B cell (primary cell): ENCODE data around the gene FLAD1. TPM values are rescaled to one million over a fixed set of nuclear protein-coding genes. Genes with fewer than 3 reads are reported as not detected.
A peak's percentile ranks its signal among the peaks of the same experiment; 100 is the strongest.

ENCODE experiments used
- ATAC-seq: fragments of 200-7000 bp; cut with Tn5 transposase; one replicate; pipeline ENCODE4 v1.10.0; 2021; ENCODE audit warnings: low read depth, mild to moderate bottlenecking, moderate number of reproducible peaks, moderate library complexity
- CTCF ChIA-PET: fragments of 350-600 bp; sonication (Branson Sonifier 250); formaldehyde crosslinking; loops from one replicate; lab custom pipeline; 2021; ENCODE audit warnings: antibody characterized with exemption, inconsistent platforms; lab: Charles Lee
- POLR2A ChIA-PET: fragments of 350-600 bp; sonication (Branson Sonifier 250); formaldehyde crosslinking; loops from one replicate; lab custom pipeline; 2021; ENCODE audit warnings: antibody characterized with exemption; lab: Charles Lee
- DNase-seq: peaks from one replicate; pipeline ENCODE4 v3.0.0; 2013
- H2AFZ ChIP-seq: 2 replicates; pipeline ENCODE4 v1.6.1; 2012; ENCODE audit warnings: mild to moderate bottlenecking, low read depth, low read length; ENCODE audit not compliant: insufficient read depth, poor library complexity, severe bottlenecking
- H3K27ac ChIP-seq, 2 donors: 1 replicate in 1 of 2; 2 replicates in 1 of 2; pipeline ENCODE4 v1.5.1; 2012 to 2013; ENCODE audit warnings: low read length in 2 of 2, mild to moderate bottlenecking in 2 of 2, moderate library complexity in 1 of 2
- H3K27me3 ChIP-seq, 4 experiments: fragments of 200-600 bp in 1 of 4; sonication (generic) in 1 of 4; replicated peaks in 1 of 4; 1 replicate in 2 of 4; 2 replicates in 2 of 4; pipeline versions ENCODE4 v1.6.1 to v1.7.0; 2013 to 2016; ENCODE audit warnings: low read length in 3 of 4, mild to moderate bottlenecking in 2 of 4, mixed read lengths in 1 of 4, moderate library complexity in 1 of 4; ENCODE audit not compliant: insufficient read depth in 4 of 4, control insufficient read depth in 3 of 4; ENCODE audit errors: control extremely low read depth in 1 of 4
- H3K36me3 ChIP-seq, 2 experiments: replicated peaks in 1 of 2; 1 replicate in 1 of 2; 2 replicates in 1 of 2; pipeline versions ENCODE4 v1.6.1 to v1.7.1; 2013; ENCODE audit warnings: low read length in 1 of 2; ENCODE audit not compliant: insufficient read depth in 2 of 2, control insufficient read depth in 1 of 2; ENCODE audit errors: control extremely low read depth in 1 of 2, extremely low read depth in 1 of 2
- H3K4me1 ChIP-seq, 2 donors: fragments of 200-600 bp in 1 of 2; sonication (generic) in 1 of 2; 1 replicate in 1 of 2; 2 replicates in 1 of 2; pipeline versions ENCODE4 v1.5.1 to v1.6.1; 2013 to 2017; ENCODE audit warnings: low read length in 2 of 2; ENCODE audit not compliant: control insufficient read depth in 2 of 2, insufficient read depth in 2 of 2
- H3K4me2 ChIP-seq: replicated peaks from 2 replicates; pipeline ENCODE3; 2012; ENCODE audit warnings: mild to moderate bottlenecking, low read depth, low read length; ENCODE audit not compliant: poor library complexity, severe bottlenecking
- H3K4me3 ChIP-seq, 5 experiments: fragments of 200-600 bp in 1 of 5; sonication (generic) in 1 of 5; 1 replicate in 3 of 5; 2 replicates in 2 of 5; pipeline versions ENCODE4 v1.5.1 to v1.7.0; 2011 to 2016; ENCODE audit warnings: low read length in 4 of 5, mild to moderate bottlenecking in 4 of 5, low read depth in 2 of 5, control low read depth in 1 of 5, moderate library complexity in 1 of 5; ENCODE audit not compliant: insufficient read depth in 1 of 5; ENCODE audit errors: control extremely low read depth in 1 of 5, extremely low read depth in 1 of 5
- H3K79me2 ChIP-seq: fragments of 200-600 bp; sonication (generic); one replicate; pipeline ENCODE4 v1.6.0; 2016; ENCODE audit warnings: low read length; ENCODE audit not compliant: control insufficient read depth, insufficient read depth
- H3K9ac ChIP-seq: fragments of 200-600 bp; sonication (generic); 2 replicates; pipeline ENCODE4 v1.6.1; 2017; ENCODE audit warnings: mild to moderate bottlenecking, low read length, moderate library complexity
- H3K9me3 ChIP-seq, 3 donors: one replicate each; pipeline versions ENCODE4 v1.6.1 to v1.7.1; 2013; ENCODE audit warnings: low read length in 2 of 3; ENCODE audit not compliant: control insufficient read depth in 2 of 3, insufficient read depth in 1 of 3; ENCODE audit errors: control extremely low read depth in 1 of 3
- H4K20me1 ChIP-seq: 2 replicates; pipeline ENCODE4 v1.6.0; 2012; ENCODE audit warnings: mild to moderate bottlenecking, low read length; ENCODE audit not compliant: insufficient read depth, control insufficient read depth, poor library complexity, severe bottlenecking
- H3K27ac Mint-ChIP-seq: one replicate; pipeline ENCODE4 v1.8.0; 2021; ENCODE audit warnings: mixed read lengths
- H3K27me3 Mint-ChIP-seq: one replicate; pipeline ENCODE4 v1.8.0; 2021; ENCODE audit warnings: mixed read lengths
- H3K4me1 Mint-ChIP-seq: one replicate; pipeline ENCODE4 v1.8.0; 2021; ENCODE audit warnings: mixed read lengths
- H3K4me3 Mint-ChIP-seq: one replicate; pipeline ENCODE4 v1.8.0; 2021; ENCODE audit warnings: mixed read lengths
- H3K9me3 Mint-ChIP-seq: one replicate; pipeline ENCODE4 v1.8.0; 2022; ENCODE audit warnings: mixed read lengths; ENCODE audit not compliant: insufficient read depth
- CTCF ChIP-seq: fragments of 200-600 bp; IDR thresholded peaks from one replicate; pipeline ENCODE4 v1.8.0; 2022; ENCODE audit warnings: antibody characterized with exemption, mild to moderate bottlenecking
- WGBS: methylation state at CpG from one replicate; pipeline ENCODE4 v1.1.5; 2013; ENCODE audit warnings: missing lambda C conversion rate; ENCODE audit not compliant: insufficient coverage; 5-methylcytosine and 5-hydroxymethylcytosine counted together
- intact Hi-C: fragments of 100-400 bp; cut with micrococcal nuclease; formaldehyde crosslinking; loops from one replicate; pipeline ENCODE4 v1.10.0; 2022
- polyA plus RNA-seq: library from polyadenylated mRNA; depleted of rRNA; stranded (reverse); fragments of >200 nt; gene quantifications from 2 replicates; pipeline ENCODE4 v1.2.3, GENCODE V29; 2012
- total RNA-seq, 2 donors: library from RNA; stranded (reverse); fragments of 120-200 nt in 1 of 2; gene quantifications; 1 replicate in 1 of 2; 2 replicates in 1 of 2; pipeline versions ENCODE4 v1.2.3 to v1.2.4, GENCODE V29; 2013 to 2022

The FLAD1 gene
- total and polyA plus RNA-seq, 2 donors (not counting 1 experiment from before 2014, with no cell fraction given): 51.4 to 83.0 TPM

GRCh38 chr1:154972517-154973343, 10.4 kb upstream of the FLAD1 start:
- Mint-ChIP-seq H3K4me3 (peak overlapping the region; percentile 62), H3K9me3 (no peaks in the 10 kb centered on the region), H3K27ac (peak overlapping the region; percentile 5), H3K4me1 (peaks cover 30% of the 10 kb centered on the region), H3K27me3 (no peaks in the 10 kb centered on the region)
- no peak overlapping the region for H3K4me3 ChIP-seq
- H4K20me1 ChIP-seq: peaks cover 39% of the 10 kb centered on the region
- H3K4me1 ChIP-seq: peaks cover 22 to 44% of the 10 kb centered on the region in 2 donors
- no peak overlapping the region for H3K9ac ChIP-seq
- peaks cover 0 to 26% of the 10 kb centered on the region in 2 experiments for H3K36me3 ChIP-seq
- peaks cover 71% of the 10 kb centered on the region for H3K79me2 ChIP-seq
- peak overlapping the region; percentile 86 for H3K4me2 ChIP-seq
- ATAC-seq (no peak), DNase-seq (no peak)
- H3K27me3 ChIP-seq: no peaks in the 10 kb centered on the region
- H2AFZ ChIP-seq: no peak overlapping the region
- POLR2A ChIA-PET: interaction anchor here (0.7 to 3.8 kb wide), 9 partner anchors 10 to 868 kb away, joined by 3 to 32 read pairs (median 14); partner anchors contain the start of genes FLAD1, PBXIP1, PMVK and PYGO2
- intact Hi-C loops: loop anchor here (1.0 to 5.0 kb wide), 2 partner anchors 11 to 200 kb away; partner anchors contain the start of genes KRTCAP2, PYGO2 and TRIM46
- H3K27ac ChIP-seq: peak overlapping the region in 1 of 2 donors; percentile 94
- no peak for TF ChIP-seq CTCF
- H3K9me3 ChIP-seq: no peaks in the 10 kb centered on the region
- 82% methylated on average over 6 of the region's 18 CpGs for WGBS
- CTCF ChIA-PET: interaction anchor here (0.6 to 8.7 kb wide), 19 partner anchors 10 to 637 kb away, joined by 3 to 110 read pairs (median 4); partner anchors contain the start of genes FLAD1, KRTCAP2, PMVK and PYGO2
